MM.1S (cell line): ENCODE measurements around the gene ZFP36L2.

ENCODE experiments used
- DNase-seq: peaks from one replicate; pipeline ENCODE4 v3.0.0-alpha.2; 2015
- H2AFZ ChIP-seq: fragments of 300-600 bp; sonication (generic); 2 replicates; pipeline ENCODE4 v1.6.0; 2016; ENCODE audit warnings: antibody characterized with exemption, low read length
- H3F3A ChIP-seq: fragments of 300-600 bp; sonication (generic); 2 replicates; pipeline ENCODE4 v1.6.1; 2016; ENCODE audit warnings: mild to moderate bottlenecking, antibody characterized with exemption, low read length, moderate library complexity, mixed read lengths; ENCODE audit not compliant: insufficient read depth
- H3K27ac ChIP-seq: fragments of 300-600 bp; sonication (generic); 2 replicates; pipeline ENCODE4 v1.5.1; 2016; ENCODE audit warnings: mild to moderate bottlenecking, low read length
- H3K27me3 ChIP-seq: fragments of 300-600 bp; sonication (generic); replicated peaks from 2 replicates; pipeline ENCODE4 v1.6.0; 2016; ENCODE audit warnings: low read length; ENCODE audit not compliant: insufficient read depth
- H3K36me3 ChIP-seq: fragments of 300-600 bp; sonication (generic); replicated peaks from 2 replicates; pipeline ENCODE4 v1.6.1; 2016; ENCODE audit warnings: mild to moderate bottlenecking, low read length, mixed read lengths; ENCODE audit not compliant: insufficient read depth
- H3K4me1 ChIP-seq: fragments of 300-600 bp; sonication (generic); 2 replicates; pipeline ENCODE4 v1.6.1; 2016; ENCODE audit warnings: low read length, mixed read lengths
- H3K4me2 ChIP-seq: fragments of 300-600 bp; sonication (generic); 2 replicates; pipeline ENCODE4 v1.6.0; 2016; ENCODE audit warnings: low read depth, low read length
- H3K4me3 ChIP-seq: fragments of 300-600 bp; sonication (generic); 2 replicates; pipeline ENCODE4 v1.5.1; 2016; ENCODE audit warnings: low read length, mixed read lengths
- H3K79me2 ChIP-seq: fragments of 300-600 bp; sonication (generic); 2 replicates; pipeline ENCODE4 v1.6.1; 2016; ENCODE audit warnings: mixed run types, low read length, mixed read lengths
- H3K9ac ChIP-seq: fragments of 300-600 bp; sonication (generic); 2 replicates; pipeline ENCODE4 v1.6.1; 2016; ENCODE audit warnings: low read length, mixed read lengths
- H3K9me2 ChIP-seq: fragments of 300-600 bp; sonication (generic); replicated peaks from 2 replicates; pipeline ENCODE4 v1.6.1; 2016; ENCODE audit warnings: mild to moderate bottlenecking, low read length, mixed read lengths; ENCODE audit not compliant: insufficient read depth
- H3K9me3 ChIP-seq: fragments of 300-600 bp; sonication (generic); replicated peaks from 2 replicates; pipeline ENCODE4 v1.6.1; 2016; ENCODE audit warnings: mild to moderate bottlenecking, low read length, mixed read lengths; ENCODE audit not compliant: insufficient read depth
- H4K20me1 ChIP-seq: fragments of 300-600 bp; sonication (generic); 2 replicates; pipeline ENCODE4 v1.6.1; 2016; ENCODE audit warnings: mild to moderate bottlenecking, low read length, moderate library complexity, mixed read lengths; ENCODE audit not compliant: insufficient read depth
- EZH2 ChIP-seq: fragments of 300-600 bp; sonication (generic); optimal IDR thresholded peaks from 2 replicates; pipeline ENCODE3; 2017; ENCODE audit warnings: low read depth, mild to moderate bottlenecking, antibody characterized with exemption, low read length, mixed read lengths
- EZH2phosphoT487 ChIP-seq: fragments of 300-600 bp; sonication (generic); IDR thresholded peaks from 2 replicates; pipeline ENCODE4 v1.6.1; 2018; ENCODE audit warnings: antibody characterized with exemption, low read length
- TF ChIP-seq, protein P1 (sequence below): fragments of 300-600 bp; sonication (generic); IDR thresholded peaks from 2 replicates; pipeline ENCODE4 v1.5.1; 2016; ENCODE audit warnings: antibody characterized with exemption, low read length, mixed read lengths

Gene ZFP36L2

DNA sequence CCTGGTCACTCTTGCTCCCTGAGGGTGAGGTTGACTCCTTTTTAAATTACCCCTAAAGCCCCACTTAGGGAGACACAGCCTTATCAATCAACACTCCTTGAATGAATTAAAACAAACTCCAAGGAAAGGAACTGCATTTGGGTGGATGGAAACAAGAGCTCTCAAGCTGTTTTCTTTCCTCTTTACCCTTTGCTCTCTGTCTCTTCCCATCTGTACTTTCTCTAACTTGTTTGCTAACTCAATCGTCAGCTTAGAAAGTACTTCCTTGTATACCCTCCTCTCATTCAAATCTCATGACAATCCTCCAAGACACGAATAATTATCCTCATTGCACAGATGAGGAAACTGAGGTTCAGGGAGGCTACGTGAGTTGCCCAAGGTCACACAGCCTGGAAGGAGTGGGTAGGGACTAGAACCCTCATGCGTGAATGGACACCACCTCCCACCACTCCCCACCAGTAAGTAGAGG is 32.7 kb downstream of the ZFP36L2 start:
- no peak overlapping the region for H2AFZ ChIP-seq
- H3K79me2 ChIP-seq, result no peaks in the 10 kb centered on the region
- H3K4me3 ChIP-seq, result no peak overlapping the region
- H3K27me3 ChIP-seq, result no peaks in the 10 kb centered on the region
- no peaks in the 10 kb centered on the region for H3K9me3 ChIP-seq
- H3F3A ChIP-seq, result no peaks in the 10 kb centered on the region
- H3K27ac ChIP-seq, result no peak overlapping the region
- H3K4me2 ChIP-seq, result no peak overlapping the region
- H3K9ac ChIP-seq, result no peak overlapping the region
- no peaks in the 10 kb centered on the region for H3K4me1 ChIP-seq
- H3K9me2 ChIP-seq, result no peaks in the 10 kb centered on the region
- DNase-seq, result no peak
- H4K20me1 ChIP-seq, result no peaks in the 10 kb centered on the region
- TF ChIP-seq, protein P1, sequence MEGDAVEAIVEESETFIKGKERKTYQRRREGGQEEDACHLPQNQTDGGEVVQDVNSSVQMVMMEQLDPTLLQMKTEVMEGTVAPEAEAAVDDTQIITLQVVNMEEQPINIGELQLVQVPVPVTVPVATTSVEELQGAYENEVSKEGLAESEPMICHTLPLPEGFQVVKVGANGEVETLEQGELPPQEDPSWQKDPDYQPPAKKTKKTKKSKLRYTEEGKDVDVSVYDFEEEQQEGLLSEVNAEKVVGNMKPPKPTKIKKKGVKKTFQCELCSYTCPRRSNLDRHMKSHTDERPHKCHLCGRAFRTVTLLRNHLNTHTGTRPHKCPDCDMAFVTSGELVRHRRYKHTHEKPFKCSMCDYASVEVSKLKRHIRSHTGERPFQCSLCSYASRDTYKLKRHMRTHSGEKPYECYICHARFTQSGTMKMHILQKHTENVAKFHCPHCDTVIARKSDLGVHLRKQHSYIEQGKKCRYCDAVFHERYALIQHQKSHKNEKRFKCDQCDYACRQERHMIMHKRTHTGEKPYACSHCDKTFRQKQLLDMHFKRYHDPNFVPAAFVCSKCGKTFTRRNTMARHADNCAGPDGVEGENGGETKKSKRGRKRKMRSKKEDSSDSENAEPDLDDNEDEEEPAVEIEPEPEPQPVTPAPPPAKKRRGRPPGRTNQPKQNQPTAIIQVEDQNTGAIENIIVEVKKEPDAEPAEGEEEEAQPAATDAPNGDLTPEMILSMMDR, result no peak
- TF ChIP-seq EZH2 (no peak), EZH2phosphoT487 (no peak)
- no peaks in the 10 kb centered on the region for H3K36me3 ChIP-seq

DNA sequence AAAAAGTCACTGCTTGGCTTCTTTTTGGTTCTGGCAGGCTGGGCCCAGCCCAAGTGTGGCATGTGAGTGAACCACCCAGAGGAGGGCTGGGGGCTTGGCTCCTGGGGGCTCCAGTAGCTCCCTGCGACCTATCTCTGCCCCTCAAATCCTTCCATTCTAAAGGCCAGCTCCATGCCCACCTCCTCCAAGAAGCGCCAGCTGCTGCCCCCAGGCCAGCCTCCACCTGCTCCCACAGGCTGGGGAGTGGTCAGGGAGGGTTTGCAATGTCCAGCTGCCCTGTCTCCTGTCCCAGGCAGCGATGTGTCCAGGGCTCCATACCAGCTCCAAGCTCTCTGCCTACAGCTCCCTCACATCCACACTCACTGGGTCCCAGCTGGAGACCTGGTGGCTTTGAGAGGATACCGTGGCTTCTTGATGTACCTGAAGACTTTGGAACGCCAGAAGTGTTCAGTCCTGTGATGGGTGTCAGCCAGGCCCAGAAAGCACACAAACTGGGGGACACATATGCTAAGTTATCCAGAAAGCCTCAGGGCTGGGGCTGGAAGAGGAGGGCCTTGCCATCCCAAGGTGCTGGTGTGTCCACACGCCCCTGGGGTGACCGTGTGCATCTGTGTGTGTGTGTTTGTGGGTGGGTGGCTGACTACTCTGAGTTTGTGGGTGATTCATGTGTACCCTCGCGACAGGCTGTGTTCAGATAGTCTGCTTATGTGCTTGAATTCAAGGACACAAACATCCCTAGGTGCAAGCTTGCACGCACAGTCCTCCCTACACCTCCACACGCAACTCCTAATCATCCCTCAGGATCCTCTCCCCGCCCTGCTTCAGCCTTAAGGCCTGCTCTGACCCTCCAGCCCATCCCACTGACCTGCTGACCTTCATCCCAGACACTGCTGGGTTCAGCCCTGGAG is 33.4 kb downstream of the ZFP36L2 start:
- H4K20me1 ChIP-seq, result no peaks in the 10 kb centered on the region
- no peaks in the 10 kb centered on the region for H3K9me2 ChIP-seq
- TF ChIP-seq EZH2phosphoT487, result no peak
- TF ChIP-seq, protein P1, result no peak
- TF ChIP-seq EZH2, result no peak
- H3K79me2 ChIP-seq, result no peaks in the 10 kb centered on the region
- no peaks in the 10 kb centered on the region for H3K4me1 ChIP-seq
- H3K36me3 ChIP-seq, result no peaks in the 10 kb centered on the region
- no peak overlapping the region for H3K4me3 ChIP-seq
- no peak overlapping the region for H3K4me2 ChIP-seq
- no peaks in the 10 kb centered on the region for H3K9me3 ChIP-seq
- no peaks in the 10 kb centered on the region for H3K27me3 ChIP-seq
- H3K27ac ChIP-seq, result no peak overlapping the region
- H3F3A ChIP-seq, result no peaks in the 10 kb centered on the region
- H2AFZ ChIP-seq, result no peak overlapping the region
- DNase-seq, result no peak
- no peak overlapping the region for H3K9ac ChIP-seq

DNA sequence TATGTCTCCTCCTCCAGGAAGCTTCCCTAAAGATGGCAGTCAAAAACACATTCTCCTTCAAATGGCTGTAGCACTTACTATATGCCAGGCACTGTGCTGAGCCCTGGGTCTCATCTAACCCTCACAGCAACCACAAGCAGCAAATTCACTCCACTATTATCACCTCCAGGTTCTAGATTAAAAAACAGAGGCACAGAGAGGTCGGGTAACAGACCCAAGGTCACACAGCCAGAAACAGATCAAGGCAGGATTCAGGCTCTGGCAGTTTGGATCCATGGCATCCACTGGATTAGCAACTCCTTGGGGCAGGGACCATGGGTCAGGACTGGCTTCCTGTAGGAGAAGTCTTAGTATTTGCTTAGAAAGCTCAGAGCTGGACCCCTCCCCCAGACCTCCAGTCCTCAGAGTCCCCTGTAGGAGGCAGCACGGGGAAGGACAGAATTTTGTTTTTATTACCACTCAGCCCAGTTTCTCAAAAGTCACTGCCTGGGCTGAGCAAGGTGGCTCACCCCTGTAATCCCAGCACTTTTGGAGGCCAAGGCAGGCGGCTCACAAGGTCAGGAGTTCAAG is 34.4 kb downstream of the ZFP36L2 start:
- Histone ChIP-seq H3K4me1 (no peaks in the 10 kb centered on the region), H4K20me1 (no peaks in the 10 kb centered on the region), H3K9ac (no peak overlapping the region), H3K27ac (no peak overlapping the region), H3K27me3 (no peaks in the 10 kb centered on the region), H3F3A (no peaks in the 10 kb centered on the region), H3K4me2 (no peak overlapping the region), H3K36me3 (no peaks in the 10 kb centered on the region), H3K9me2 (no peaks in the 10 kb centered on the region), H3K4me3 (no peak overlapping the region), H3K79me2 (no peaks in the 10 kb centered on the region), H2AFZ (no peak overlapping the region), H3K9me3 (no peaks in the 10 kb centered on the region)
- TF ChIP-seq EZH2phosphoT487 (no peak), EZH2 (no peak)
- TF ChIP-seq, protein P1, result peak; percentile 41
- peak; percentile 16 for DNase-seq
